B cell (primary cell): Measurements from ENCODE around the gene CTSH.

Source experiments
- EZH2 ChIP-seq: IDR thresholded peaks from 2 replicates; pipeline ENCODE4 v1.6.1; 2012; ENCODE audit warnings: borderline replicate concordance, low read depth, mild to moderate bottlenecking, moderate library complexity, low read length; ENCODE audit not compliant: insufficient read depth, poor library complexity, severe bottlenecking
- TF ChIP-seq, protein P1 (sequence below): fragments of 200-600 bp; IDR thresholded peaks from one replicate; pipeline ENCODE4 v1.8.0; 2022; ENCODE audit warnings: antibody characterized with exemption, mild to moderate bottlenecking

DNA sequence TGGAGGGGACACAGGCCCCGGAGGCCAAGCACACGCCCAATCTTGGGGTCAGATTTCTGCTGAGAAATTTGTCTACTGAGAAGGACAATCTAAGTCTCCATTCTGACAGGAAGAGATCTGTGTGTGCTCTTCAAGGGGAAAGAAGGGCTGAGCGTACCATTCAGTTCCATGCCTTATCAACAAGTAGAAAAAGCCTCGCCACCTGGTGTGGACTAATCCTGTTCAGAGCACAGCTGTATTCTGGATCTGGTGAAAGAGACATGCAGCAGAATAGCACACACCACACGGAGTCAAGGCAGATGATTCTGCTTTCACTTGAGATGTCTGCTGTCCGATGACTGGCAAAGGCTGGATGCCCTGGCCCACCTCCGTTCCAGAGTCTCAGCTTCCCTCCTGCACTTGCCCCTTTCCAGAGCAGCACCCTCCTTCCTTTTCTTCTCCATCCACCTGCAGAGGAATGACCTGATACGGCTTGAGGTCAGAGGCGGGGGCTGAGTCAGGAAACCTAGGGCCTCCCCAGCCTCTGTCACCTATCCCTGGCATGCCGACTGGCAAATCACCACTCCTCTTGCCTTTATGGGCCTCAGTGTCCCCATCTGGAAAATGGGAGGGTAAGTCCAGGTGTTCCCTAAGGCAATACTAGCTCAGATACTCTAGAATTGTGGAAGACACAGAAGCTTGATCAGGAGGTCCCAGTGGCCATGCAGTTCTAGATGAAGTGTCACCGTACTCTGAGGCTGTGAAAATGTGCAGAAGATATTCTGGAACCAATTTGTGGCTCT, 36.9 kb upstream of the CTSH start:
- TF ChIP-seq, protein P1, sequence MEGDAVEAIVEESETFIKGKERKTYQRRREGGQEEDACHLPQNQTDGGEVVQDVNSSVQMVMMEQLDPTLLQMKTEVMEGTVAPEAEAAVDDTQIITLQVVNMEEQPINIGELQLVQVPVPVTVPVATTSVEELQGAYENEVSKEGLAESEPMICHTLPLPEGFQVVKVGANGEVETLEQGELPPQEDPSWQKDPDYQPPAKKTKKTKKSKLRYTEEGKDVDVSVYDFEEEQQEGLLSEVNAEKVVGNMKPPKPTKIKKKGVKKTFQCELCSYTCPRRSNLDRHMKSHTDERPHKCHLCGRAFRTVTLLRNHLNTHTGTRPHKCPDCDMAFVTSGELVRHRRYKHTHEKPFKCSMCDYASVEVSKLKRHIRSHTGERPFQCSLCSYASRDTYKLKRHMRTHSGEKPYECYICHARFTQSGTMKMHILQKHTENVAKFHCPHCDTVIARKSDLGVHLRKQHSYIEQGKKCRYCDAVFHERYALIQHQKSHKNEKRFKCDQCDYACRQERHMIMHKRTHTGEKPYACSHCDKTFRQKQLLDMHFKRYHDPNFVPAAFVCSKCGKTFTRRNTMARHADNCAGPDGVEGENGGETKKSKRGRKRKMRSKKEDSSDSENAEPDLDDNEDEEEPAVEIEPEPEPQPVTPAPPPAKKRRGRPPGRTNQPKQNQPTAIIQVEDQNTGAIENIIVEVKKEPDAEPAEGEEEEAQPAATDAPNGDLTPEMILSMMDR = no peak
- TF ChIP-seq EZH2 = no peak
